Fibroblast of lung (primary cell): ENCODE data around the gene ATG2A. TPM values are rescaled to one million over a fixed set of nuclear protein-coding genes. Genes with fewer than 3 reads are reported as not detected.

ENCODE experiments used
- DNase-seq, 2 donors: peaks; one replicate each; pipeline versions ENCODE4 v3.0.0 to v3.0.0-alpha.2; 2010; ENCODE audit warnings: low read depth in 2 of 2
- H2AFZ ChIP-seq: 2 replicates; pipeline ENCODE4 v1.5.1; 2012; ENCODE audit warnings: low read length, control low read depth, inconsistent platforms
- H3K27ac ChIP-seq: 2 replicates; pipeline ENCODE4 v1.5.1; 2011; ENCODE audit warnings: low read length, control low read depth; ENCODE audit not compliant: insufficient read depth
- H3K27me3 ChIP-seq: 2 replicates; pipeline ENCODE4 v1.5.1; 2011; ENCODE audit warnings: mild to moderate bottlenecking, low read length; ENCODE audit not compliant: control insufficient read depth, insufficient read depth
- H3K36me3 ChIP-seq: 2 replicates; pipeline ENCODE4 v1.5.1; 2011; ENCODE audit warnings: low read length; ENCODE audit not compliant: control insufficient read depth, insufficient read depth
- H3K4me1 ChIP-seq: 2 replicates; pipeline ENCODE4 v1.5.1; 2011; ENCODE audit warnings: low read length; ENCODE audit not compliant: control insufficient read depth, insufficient read depth; ENCODE audit errors: extremely low read depth
- H3K4me2 ChIP-seq: 2 replicates; pipeline ENCODE4 v1.5.1; 2011; ENCODE audit warnings: low read length, control low read depth; ENCODE audit not compliant: insufficient read depth; ENCODE audit errors: extremely low read depth
- H3K4me3 ChIP-seq, 4 experiments: fragments of 200-600 bp in 1 of 4; sonication (generic) in 1 of 4; replicated peaks in 1 of 4; 2 replicates each; pipeline ENCODE4 v1.5.1; 2011 to 2016; ENCODE audit warnings: low read length in 4 of 4, low read depth in 3 of 4, mild to moderate bottlenecking in 3 of 4, control low read depth in 2 of 4, inconsistent platforms in 1 of 4, mixed read lengths in 1 of 4; ENCODE audit not compliant: insufficient read depth in 1 of 4; ENCODE audit errors: control extremely low read depth in 1 of 4
- H3K79me2 ChIP-seq: 2 replicates; pipeline ENCODE4 v1.5.1; 2012; ENCODE audit warnings: mild to moderate bottlenecking, low read length, inconsistent platforms; ENCODE audit not compliant: control insufficient read depth, insufficient read depth
- H3K9ac ChIP-seq: 2 replicates; pipeline ENCODE4 v1.5.1; 2011; ENCODE audit warnings: mild to moderate bottlenecking, low read length, control low read depth; ENCODE audit not compliant: insufficient read depth
- H3K9me3 ChIP-seq: 2 replicates; pipeline ENCODE4 v1.5.1; 2012; ENCODE audit warnings: low read depth, low read length; ENCODE audit not compliant: control insufficient read depth, insufficient read depth
- H4K20me1 ChIP-seq: 2 replicates; pipeline ENCODE4 v1.5.1; 2011; ENCODE audit warnings: low read length; ENCODE audit not compliant: control insufficient read depth, insufficient read depth; ENCODE audit errors: extremely low read depth
- EZH2 ChIP-seq: IDR thresholded peaks from 2 replicates; pipeline ENCODE4 v1.5.1; 2012; ENCODE audit warnings: low read length, control low read depth, mild to moderate bottlenecking; ENCODE audit errors: missing control alignments
- polyA plus RNA-seq, 2 donors: library from polyadenylated mRNA; depleted of rRNA in 1 of 2; stranded (reverse) in 1 of 2; unstranded in 1 of 2; fragments of >200 nt; gene quantifications; 2 replicates each; pipeline ENCODE4 v1.2.1, GENCODE V29; 2011 to 2012; ENCODE audit warnings: missing spikeins in 1 of 2
- total RNA-seq: library from RNA; depleted of rRNA; stranded (reverse); fragments of >200 nt; gene quantifications from 2 replicates; pipeline ENCODE4 v1.2.1, GENCODE V29; 2014
- TF ChIP-seq, protein P1 (sequence below), 2 donors: IDR thresholded peaks in 1 of 2; conservative IDR thresholded peaks in 1 of 2; 1 replicate in 1 of 2; 2 replicates in 1 of 2; pipeline ENCODE4 v1.5.1; 2011 to 2012; ENCODE audit warnings: low read length in 2 of 2, control low read depth in 1 of 2, inconsistent platforms in 1 of 2, low read depth in 1 of 2, mild to moderate bottlenecking in 1 of 2

Gene ATG2A
- total and polyA plus RNA-seq, 2 donors (not counting 1 experiment from before 2014, with no cell fraction given) = 3.1 to 9.9 TPM

DNA sequence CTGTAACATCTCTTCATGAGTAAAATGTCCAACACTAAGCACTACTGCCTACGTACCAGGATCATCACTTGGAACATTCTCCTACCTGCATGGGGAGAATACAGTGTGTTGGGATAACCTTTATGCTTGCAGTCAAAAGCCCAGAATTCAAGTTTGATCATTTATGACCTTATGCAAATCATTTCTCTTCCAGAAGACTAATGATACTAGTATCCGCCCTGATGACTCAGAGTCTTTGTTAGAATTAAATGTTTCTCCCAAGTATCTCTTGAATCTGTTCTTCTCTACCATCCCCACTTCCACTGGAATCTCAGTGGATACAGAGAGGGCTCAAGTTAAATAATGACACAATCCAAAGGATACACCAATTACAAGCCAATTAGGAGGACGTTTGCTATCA is 42.5 kb upstream of the ATG2A start:
- Histone ChIP-seq H3K27ac (no peak overlapping the region), H3K27me3 (peaks cover 5% of the 10 kb centered on the region)
- TF ChIP-seq, protein P1, sequence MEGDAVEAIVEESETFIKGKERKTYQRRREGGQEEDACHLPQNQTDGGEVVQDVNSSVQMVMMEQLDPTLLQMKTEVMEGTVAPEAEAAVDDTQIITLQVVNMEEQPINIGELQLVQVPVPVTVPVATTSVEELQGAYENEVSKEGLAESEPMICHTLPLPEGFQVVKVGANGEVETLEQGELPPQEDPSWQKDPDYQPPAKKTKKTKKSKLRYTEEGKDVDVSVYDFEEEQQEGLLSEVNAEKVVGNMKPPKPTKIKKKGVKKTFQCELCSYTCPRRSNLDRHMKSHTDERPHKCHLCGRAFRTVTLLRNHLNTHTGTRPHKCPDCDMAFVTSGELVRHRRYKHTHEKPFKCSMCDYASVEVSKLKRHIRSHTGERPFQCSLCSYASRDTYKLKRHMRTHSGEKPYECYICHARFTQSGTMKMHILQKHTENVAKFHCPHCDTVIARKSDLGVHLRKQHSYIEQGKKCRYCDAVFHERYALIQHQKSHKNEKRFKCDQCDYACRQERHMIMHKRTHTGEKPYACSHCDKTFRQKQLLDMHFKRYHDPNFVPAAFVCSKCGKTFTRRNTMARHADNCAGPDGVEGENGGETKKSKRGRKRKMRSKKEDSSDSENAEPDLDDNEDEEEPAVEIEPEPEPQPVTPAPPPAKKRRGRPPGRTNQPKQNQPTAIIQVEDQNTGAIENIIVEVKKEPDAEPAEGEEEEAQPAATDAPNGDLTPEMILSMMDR (conservative IDR thresholded peaks at IDR 0.05 in 1 of 2, IDR thresholded peaks at IDR 0.05 in 1 of 2; ENCODE audit: low read depth in 1 of 2, low read length in 2 of 2) = no peak
- no peak for TF ChIP-seq EZH2

DNA sequence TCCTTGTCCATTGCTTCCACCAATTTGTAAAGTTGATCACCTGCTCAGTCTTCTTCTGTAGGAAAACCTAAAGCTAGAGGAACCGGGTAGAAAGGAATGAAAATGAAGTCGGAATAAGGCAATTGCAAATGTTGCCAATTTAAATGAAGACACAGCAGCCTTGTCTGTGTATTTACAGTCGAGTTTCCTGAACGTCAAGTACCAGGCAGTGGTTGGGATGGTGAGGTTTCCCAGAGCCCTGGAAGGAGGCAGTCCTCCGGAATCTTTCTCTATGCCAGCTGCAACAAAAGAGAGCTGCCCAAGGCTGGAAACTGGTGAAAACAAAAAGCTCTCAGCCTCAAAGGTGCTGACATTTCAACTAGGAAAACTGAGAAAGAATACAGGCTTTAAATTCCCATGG is 37.2 kb upstream of the ATG2A start:
- H3K27ac ChIP-seq = no peak overlapping the region
- no peaks in the 10 kb centered on the region for H4K20me1 ChIP-seq
- no peaks in the 10 kb centered on the region for H3K9me3 ChIP-seq
- no peak overlapping the region for H3K4me3 ChIP-seq
- DNase-seq = no peak
- no peak overlapping the region for H3K9ac ChIP-seq
- no peak overlapping the region for H2AFZ ChIP-seq
- H3K36me3 ChIP-seq = no peaks in the 10 kb centered on the region
- TF ChIP-seq EZH2 = no peak
- TF ChIP-seq, protein P1 (conservative IDR thresholded peaks at IDR 0.05 in 1 of 2, IDR thresholded peaks at IDR 0.05 in 1 of 2; ENCODE audit: low read depth in 1 of 2, low read length in 2 of 2) = no peak
- no peaks in the 10 kb centered on the region for H3K79me2 ChIP-seq
- H3K27me3 ChIP-seq = peaks cover 14% of the 10 kb centered on the region
- H3K4me1 ChIP-seq = no peaks in the 10 kb centered on the region
- no peak overlapping the region for H3K4me2 ChIP-seq

More for the DNA sequence above, 42.5 kb upstream of the ATG2A start:
- Histone ChIP-seq H3K9me3 (no peaks in the 10 kb centered on the region), H3K36me3 (no peaks in the 10 kb centered on the region), H4K20me1 (no peaks in the 10 kb centered on the region), H3K9ac (no peak overlapping the region), H3K4me2 (no peak overlapping the region), H3K79me2 (no peaks in the 10 kb centered on the region), H3K4me3 (no peak overlapping the region), H3K4me1 (no peaks in the 10 kb centered on the region), H2AFZ (no peak overlapping the region)
- no peak for DNase-seq

DNA sequence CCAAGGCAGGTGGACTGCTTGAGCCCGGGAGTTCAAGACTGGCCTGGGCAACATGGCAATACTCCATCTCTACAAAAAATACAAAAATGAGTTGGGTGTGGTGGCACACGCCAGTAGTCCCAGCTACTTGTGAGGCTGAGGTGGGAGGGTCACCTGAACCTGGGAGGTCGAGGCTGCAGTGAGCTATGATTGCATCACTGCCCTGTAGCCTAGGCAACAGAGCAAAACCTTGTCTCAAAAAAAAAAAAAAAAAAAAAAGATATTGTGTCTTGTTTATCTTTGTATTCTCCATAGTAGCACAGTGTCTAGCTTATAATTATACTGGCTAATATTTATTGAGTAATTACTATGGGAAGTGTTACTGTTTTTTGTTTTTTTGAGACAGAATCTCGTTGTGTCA is 34.5 kb upstream of the ATG2A start:
- H3K4me2 ChIP-seq = no peak overlapping the region
- H3K9me3 ChIP-seq = no peaks in the 10 kb centered on the region
- H3K4me1 ChIP-seq = no peaks in the 10 kb centered on the region
- H3K27me3 ChIP-seq = peaks cover 14% of the 10 kb centered on the region
- no peaks in the 10 kb centered on the region for H4K20me1 ChIP-seq
- DNase-seq = no peak
- TF ChIP-seq, protein P1 (conservative IDR thresholded peaks at IDR 0.05 in 1 of 2, IDR thresholded peaks at IDR 0.05 in 1 of 2; ENCODE audit: low read depth in 1 of 2, low read length in 2 of 2) = no peak
- no peak for TF ChIP-seq EZH2
- H2AFZ ChIP-seq = no peak overlapping the region
- H3K79me2 ChIP-seq = no peaks in the 10 kb centered on the region
- no peaks in the 10 kb centered on the region for H3K36me3 ChIP-seq
- H3K4me3 ChIP-seq = no peak overlapping the region
- H3K9ac ChIP-seq = no peak overlapping the region
- no peak overlapping the region for H3K27ac ChIP-seq
